Measurements from ENCODE around the gene NRXN3.

GRCh38 chr14:78122436-78122835 is 47.7 kb upstream of the NRXN3 start:
- TF ChIP-seq RCOR1 (IDR thresholded peaks at IDR 0.05; ENCODE audit: insufficient replicate concordance, low read length) (no peak), USF2 (IDR thresholded peaks at IDR 0.05; ENCODE audit: low read depth, low read length) (no peak), POLR2A (IDR thresholded peaks at IDR 0.05; ENCODE audit: low read depth, low read length) (no peak), BHLHE40 (IDR thresholded peaks at IDR 0.05; ENCODE audit: low read depth, low read length) (no peak), NFE2L2 (IDR thresholded peaks at IDR 0.05; ENCODE audit: low read depth, low read length) (no peak), CHD1 (IDR thresholded peaks at IDR 0.05; ENCODE audit: low read depth, low read length) (no peak), SMC3 (IDR thresholded peaks at IDR 0.05; ENCODE audit: low read depth, low read length) (no peak)
- TF ChIP-seq, protein P1, sequence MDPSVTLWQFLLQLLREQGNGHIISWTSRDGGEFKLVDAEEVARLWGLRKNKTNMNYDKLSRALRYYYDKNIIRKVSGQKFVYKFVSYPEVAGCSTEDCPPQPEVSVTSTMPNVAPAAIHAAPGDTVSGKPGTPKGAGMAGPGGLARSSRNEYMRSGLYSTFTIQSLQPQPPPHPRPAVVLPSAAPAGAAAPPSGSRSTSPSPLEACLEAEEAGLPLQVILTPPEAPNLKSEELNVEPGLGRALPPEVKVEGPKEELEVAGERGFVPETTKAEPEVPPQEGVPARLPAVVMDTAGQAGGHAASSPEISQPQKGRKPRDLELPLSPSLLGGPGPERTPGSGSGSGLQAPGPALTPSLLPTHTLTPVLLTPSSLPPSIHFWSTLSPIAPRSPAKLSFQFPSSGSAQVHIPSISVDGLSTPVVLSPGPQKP (IDR thresholded peaks at IDR 0.05; ENCODE audit: borderline replicate concordance, low read depth, low read length), result no peak
- TF ChIP-seq, protein P2, sequence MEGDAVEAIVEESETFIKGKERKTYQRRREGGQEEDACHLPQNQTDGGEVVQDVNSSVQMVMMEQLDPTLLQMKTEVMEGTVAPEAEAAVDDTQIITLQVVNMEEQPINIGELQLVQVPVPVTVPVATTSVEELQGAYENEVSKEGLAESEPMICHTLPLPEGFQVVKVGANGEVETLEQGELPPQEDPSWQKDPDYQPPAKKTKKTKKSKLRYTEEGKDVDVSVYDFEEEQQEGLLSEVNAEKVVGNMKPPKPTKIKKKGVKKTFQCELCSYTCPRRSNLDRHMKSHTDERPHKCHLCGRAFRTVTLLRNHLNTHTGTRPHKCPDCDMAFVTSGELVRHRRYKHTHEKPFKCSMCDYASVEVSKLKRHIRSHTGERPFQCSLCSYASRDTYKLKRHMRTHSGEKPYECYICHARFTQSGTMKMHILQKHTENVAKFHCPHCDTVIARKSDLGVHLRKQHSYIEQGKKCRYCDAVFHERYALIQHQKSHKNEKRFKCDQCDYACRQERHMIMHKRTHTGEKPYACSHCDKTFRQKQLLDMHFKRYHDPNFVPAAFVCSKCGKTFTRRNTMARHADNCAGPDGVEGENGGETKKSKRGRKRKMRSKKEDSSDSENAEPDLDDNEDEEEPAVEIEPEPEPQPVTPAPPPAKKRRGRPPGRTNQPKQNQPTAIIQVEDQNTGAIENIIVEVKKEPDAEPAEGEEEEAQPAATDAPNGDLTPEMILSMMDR (conservative IDR thresholded peaks at IDR 0.05; ENCODE audit: low read depth, low read length), result no peak

All from IMR-90 (cell line).